CD14-positive monocyte (primary cell): ENCODE results near the gene C1QL1. TPM values are rescaled to one million over a fixed set of nuclear protein-coding genes. Genes with fewer than 3 reads are reported as not detected.
A peak's percentile ranks its signal among the peaks of the same experiment; 100 is the strongest.

Experiments
- DNase-seq, 3 donors: peaks; one replicate each; pipeline ENCODE4 v3.0.0-alpha.2; 2011 to 2022
- H2AFZ ChIP-seq: 2 replicates; pipeline ENCODE4 v1.6.0; 2012; ENCODE audit warnings: mild to moderate bottlenecking, low read depth, low read length, inconsistent platforms; ENCODE audit not compliant: insufficient read depth, poor library complexity, severe bottlenecking
- H3K27ac ChIP-seq, 2 donors: 1 replicate in 1 of 2; 2 replicates in 1 of 2; pipeline ENCODE4 v1.5.1; 2012 to 2013; ENCODE audit warnings: low read length in 2 of 2, control low read depth in 1 of 2, inconsistent platforms in 1 of 2, low read depth in 1 of 2, mild to moderate bottlenecking in 1 of 2
- H3K27me3 ChIP-seq, 2 donors: one replicate each; pipeline versions ENCODE4 v1.6.0 to v1.6.1; 2011 to 2013; ENCODE audit warnings: low read length in 2 of 2; ENCODE audit not compliant: control insufficient read depth in 2 of 2, insufficient read depth in 2 of 2
- H3K36me3 ChIP-seq, 2 donors: replicated peaks in 1 of 2; 1 replicate in 1 of 2; 2 replicates in 1 of 2; pipeline versions ENCODE4 v1.5.1 to v1.6.1; 2012 to 2013; ENCODE audit warnings: low read length in 2 of 2, control low read depth in 1 of 2, inconsistent platforms in 1 of 2, mild to moderate bottlenecking in 1 of 2; ENCODE audit not compliant: insufficient read depth in 2 of 2, control insufficient read depth in 1 of 2
- H3K4me1 ChIP-seq, 2 donors: 1 replicate in 1 of 2; 2 replicates in 1 of 2; pipeline versions ENCODE4 v1.5.1 to v1.6.1; 2012 to 2013; ENCODE audit warnings: low read length in 2 of 2, control low read depth in 1 of 2, inconsistent platforms in 1 of 2, mild to moderate bottlenecking in 1 of 2, moderate library complexity in 1 of 2; ENCODE audit not compliant: insufficient read depth in 2 of 2, control insufficient read depth in 1 of 2
- H3K4me2 ChIP-seq: replicated peaks from 2 replicates; pipeline ENCODE3; 2012; ENCODE audit warnings: low read length, moderate library complexity, mild to moderate bottlenecking; ENCODE audit not compliant: poor library complexity, severe bottlenecking; ENCODE audit errors: extremely low read depth
- H3K4me3 ChIP-seq, 3 experiments: fragments of 200-600 bp in 1 of 3; sonication (generic) in 1 of 3; replicated peaks in 1 of 3; 1 replicate in 2 of 3; 2 replicates in 1 of 3; pipeline ENCODE4 v1.5.1; 2011 to 2013; ENCODE audit warnings: low read length in 3 of 3, mild to moderate bottlenecking in 3 of 3, control low read depth in 2 of 3, low read depth in 2 of 3, inconsistent platforms in 1 of 3, moderate library complexity in 1 of 3
- H3K79me2 ChIP-seq: 2 replicates; pipeline ENCODE4 v1.6.0; 2012; ENCODE audit warnings: mild to moderate bottlenecking, control low read depth, inconsistent platforms, low read length, moderate library complexity; ENCODE audit not compliant: insufficient read depth
- H3K9ac ChIP-seq: 2 replicates; pipeline ENCODE4 v1.6.0; 2017; ENCODE audit warnings: low read length, mild to moderate bottlenecking; ENCODE audit not compliant: insufficient read depth, poor library complexity, severe bottlenecking
- H3K9me3 ChIP-seq, 2 donors: replicated peaks in 1 of 2; 1 replicate in 1 of 2; 2 replicates in 1 of 2; pipeline versions ENCODE4 v1.5.1 to v1.6.1; 2012 to 2013; ENCODE audit warnings: low read length in 2 of 2, control low read depth in 1 of 2; ENCODE audit not compliant: control insufficient read depth in 1 of 2, insufficient read depth in 1 of 2
- H4K20me1 ChIP-seq: 2 replicates; pipeline ENCODE4 v1.6.0; 2012; ENCODE audit warnings: mild to moderate bottlenecking, low read length, control low read depth, moderate library complexity; ENCODE audit not compliant: insufficient read depth
- H3K27ac Mint-ChIP-seq, 7 donors: one replicate each; pipeline ENCODE4 v1.8.0; 2020; ENCODE audit warnings: mild to moderate bottlenecking in 7 of 7, mixed read lengths in 7 of 7, moderate library complexity in 6 of 7, inconsistent platforms in 2 of 7
- H3K27me3 Mint-ChIP-seq, 3 donors: one replicate each; pipeline ENCODE4 v1.8.0; 2021 to 2022; ENCODE audit warnings: low read depth in 3 of 3, mild to moderate bottlenecking in 3 of 3, mixed read lengths in 3 of 3, moderate library complexity in 3 of 3, inconsistent platforms in 1 of 3
- H3K36me3 Mint-ChIP-seq, 2 donors: one replicate each; pipeline ENCODE4 v1.8.0; 2020; ENCODE audit warnings: mixed read lengths in 2 of 2, inconsistent platforms in 1 of 2, mild to moderate bottlenecking in 1 of 2
- H3K4me1 Mint-ChIP-seq: one replicate; pipeline ENCODE4 v1.8.0; 2020; ENCODE audit warnings: mild to moderate bottlenecking, mixed read lengths
- H3K4me3 Mint-ChIP-seq, 2 donors: one replicate each; pipeline ENCODE4 v1.8.0; 2020; ENCODE audit warnings: mild to moderate bottlenecking in 2 of 2, mixed read lengths in 2 of 2, moderate library complexity in 1 of 2
- H3K9me3 Mint-ChIP-seq, 7 donors: one replicate each; pipeline ENCODE4 v1.8.0; 2020 to 2022; ENCODE audit warnings: mixed read lengths in 7 of 7, mild to moderate bottlenecking in 6 of 7, moderate library complexity in 6 of 7, inconsistent platforms in 2 of 7
- CTCF ChIP-seq: fragments of 200-600 bp; IDR thresholded peaks from one replicate; pipeline ENCODE4 v1.8.0; 2022; ENCODE audit warnings: antibody characterized with exemption, mild to moderate bottlenecking
- WGBS: methylation state at CpG from one replicate; pipeline ENCODE4 v1.1.5; 2013; ENCODE audit warnings: missing lambda C conversion rate; ENCODE audit not compliant: insufficient coverage; 5-methylcytosine and 5-hydroxymethylcytosine counted together
- intact Hi-C, 2 donors: fragments of 100-400 bp; cut with micrococcal nuclease; formaldehyde crosslinking; loops; one replicate each; pipeline versions ENCODE4 v1.15.0 to v1.15.1; 2023
- polyA plus RNA-seq, 3 donors: library from polyadenylated mRNA; depleted of rRNA in 1 of 3; unstranded in 2 of 3; stranded (reverse) in 1 of 3; fragments of 300-500 nt in 2 of 3; fragments of >200 nt in 1 of 3; fragmentation: Illumina TruSeq in 2 of 3; gene quantifications; 1 replicate in 2 of 3; 2 replicates in 1 of 3; pipeline ENCODE4 v1.2.3, GENCODE V29; 2012 to 2021

The C1QL1 gene
- polyA plus RNA-seq, 3 donors, result not detected

- DNase-seq, result no peak
- Mint-ChIP-seq H3K4me3 (no peak overlapping the region), H3K27ac (no peak overlapping the region), H3K4me1 (peaks cover 6% of the 10 kb centered on the region), H3K36me3 (no peaks in the 10 kb centered on the region), H3K27me3 (peaks cover 10 to 29% (median 18%) of the 10 kb centered on the region in 3 donors), H3K9me3 (peaks cover 0 to 2% (median 0%) of the 10 kb centered on the region in 7 donors)
- Histone ChIP-seq H3K27me3 (peaks cover 0 to 11% of the 10 kb centered on the region in 2 donors), H3K27ac (no peak overlapping the region), H3K4me3 (no peak overlapping the region), H3K9ac (no peak overlapping the region), H2AFZ (no peak overlapping the region), H3K4me1 (no peaks in the 10 kb centered on the region), H3K9me3 (no peaks in the 10 kb centered on the region), H3K36me3 (no peaks in the 10 kb centered on the region), H4K20me1 (no peaks in the 10 kb centered on the region), H3K79me2 (no peaks in the 10 kb centered on the region), H3K4me2 (no peak overlapping the region)
- 89% methylated on average over 7 of the region's 13 CpGs for WGBS
- no peak for TF ChIP-seq CTCF
- intact Hi-C loops, result no loop called here
Observed at GRCh38 chr17:45009676-45010467, 41.8 kb upstream of the C1QL1 start.

- peak overlapping the region in 1 of 7 donors; percentile 19 for H3K27ac Mint-ChIP-seq
- Histone ChIP-seq H3K4me3 (no peak overlapping the region), H3K9ac (no peak overlapping the region), H3K4me1 (no peaks in the 10 kb centered on the region), H3K79me2 (no peaks in the 10 kb centered on the region), H2AFZ (no peak overlapping the region), H3K27ac (no peak overlapping the region), H3K9me3 (no peaks in the 10 kb centered on the region), H3K36me3 (no peaks in the 10 kb centered on the region), H3K27me3 (peaks cover 0 to 14% of the 10 kb centered on the region in 2 donors), H4K20me1 (no peaks in the 10 kb centered on the region), H3K4me2 (no peak overlapping the region)
- TF ChIP-seq CTCF, result no peak
- H3K4me1 Mint-ChIP-seq, result peaks cover 6% of the 10 kb centered on the region
- H3K9me3 Mint-ChIP-seq, result peaks cover 0 to 2% (median 0%) of the 10 kb centered on the region in 7 donors
- peak overlapping the region in 1 of 2 donors; percentile 2 for H3K4me3 Mint-ChIP-seq
- H3K27me3 Mint-ChIP-seq, result peaks cover 17 to 37% (median 27%) of the 10 kb centered on the region in 3 donors
- intact Hi-C loops, result no loop called here
- peak in 2 of 3 donors; percentile 7 to 59 for DNase-seq
- 65% methylated on average over 7 of the region's 10 CpGs for WGBS
- H3K36me3 Mint-ChIP-seq, result no peaks in the 10 kb centered on the region
Observed at GRCh38 chr17:45008216-45008615, 40.1 kb upstream of the C1QL1 start.
